ENCODE data around the gene HES5.

Gene HES5

DNA sequence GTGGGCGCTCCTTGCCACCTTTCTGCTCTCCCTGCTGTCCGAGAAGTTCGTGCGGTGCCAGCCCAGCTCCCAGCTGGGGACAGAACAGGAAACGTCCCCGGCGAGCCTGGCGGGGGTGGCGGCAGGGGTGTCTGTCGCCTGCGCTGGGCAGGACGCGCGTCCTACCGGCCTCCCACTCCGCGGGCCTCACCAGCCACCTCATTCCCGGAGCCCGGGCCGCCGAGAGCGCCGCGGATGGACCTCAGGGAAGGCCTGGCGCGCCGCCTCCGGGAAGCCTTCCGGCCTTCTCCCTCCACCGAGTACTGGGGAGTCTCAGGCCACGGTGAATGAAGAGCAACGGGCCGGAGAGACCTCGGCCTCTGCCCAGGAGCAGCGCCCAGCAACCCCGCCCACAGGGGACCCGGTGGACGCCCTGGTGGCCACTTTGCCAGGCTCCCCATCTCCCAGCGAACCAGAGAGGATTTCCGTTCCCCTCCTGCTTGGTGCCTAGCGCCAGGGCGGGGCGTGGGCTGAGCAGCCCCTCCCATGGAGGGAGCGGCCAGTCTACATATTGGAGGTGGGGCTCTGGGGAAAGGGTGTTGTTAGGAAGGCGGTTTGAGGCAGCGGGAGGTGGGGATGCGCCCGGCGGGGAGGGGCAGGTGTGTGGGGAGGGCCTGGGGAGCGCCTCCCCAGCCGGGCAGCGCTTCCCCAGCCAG, 16.6 kb upstream of the HES5 start:
- DNase-seq, result peak; percentile 72 to 86

DNA sequence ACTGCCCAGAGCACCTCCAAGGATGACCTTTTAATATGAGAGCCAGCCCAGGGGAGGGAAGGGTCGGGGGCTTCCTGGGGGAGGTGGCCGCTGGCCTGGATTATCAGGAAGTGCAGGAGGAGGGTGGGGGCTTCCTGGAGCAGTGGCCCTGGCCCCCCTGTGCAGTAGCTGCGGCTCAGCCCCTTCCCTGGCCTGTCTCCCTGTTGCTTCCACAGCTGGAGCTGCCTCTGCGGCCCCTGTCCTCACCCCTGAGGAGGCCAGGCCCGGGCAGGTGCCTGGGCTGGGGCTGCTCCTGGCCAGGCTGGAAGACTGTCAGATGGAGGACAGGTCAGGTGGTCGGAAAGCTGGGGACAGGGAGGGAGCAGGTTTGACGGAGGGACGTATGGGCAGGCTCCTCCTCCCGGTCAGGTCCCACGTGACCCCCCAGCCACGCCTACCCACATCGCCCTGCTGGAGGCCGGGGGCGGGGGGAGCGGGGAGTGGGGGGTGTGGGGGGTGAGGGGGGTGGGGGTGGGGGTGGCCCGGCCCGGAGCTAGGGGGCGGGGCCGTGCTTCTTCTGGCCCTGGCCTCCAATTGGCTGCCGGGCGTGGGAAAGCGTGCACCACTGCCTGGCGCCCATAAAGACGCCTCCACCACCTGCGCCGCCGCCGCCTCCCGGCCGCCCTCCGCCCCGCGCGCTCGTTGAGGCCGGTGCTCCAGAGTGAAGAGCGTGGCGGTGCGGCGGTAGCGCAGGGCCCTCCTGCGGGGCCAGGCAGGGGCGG, 15.9 kb upstream of the HES5 start:
- DNase-seq, result peak; percentile 93 to 96

DNA sequence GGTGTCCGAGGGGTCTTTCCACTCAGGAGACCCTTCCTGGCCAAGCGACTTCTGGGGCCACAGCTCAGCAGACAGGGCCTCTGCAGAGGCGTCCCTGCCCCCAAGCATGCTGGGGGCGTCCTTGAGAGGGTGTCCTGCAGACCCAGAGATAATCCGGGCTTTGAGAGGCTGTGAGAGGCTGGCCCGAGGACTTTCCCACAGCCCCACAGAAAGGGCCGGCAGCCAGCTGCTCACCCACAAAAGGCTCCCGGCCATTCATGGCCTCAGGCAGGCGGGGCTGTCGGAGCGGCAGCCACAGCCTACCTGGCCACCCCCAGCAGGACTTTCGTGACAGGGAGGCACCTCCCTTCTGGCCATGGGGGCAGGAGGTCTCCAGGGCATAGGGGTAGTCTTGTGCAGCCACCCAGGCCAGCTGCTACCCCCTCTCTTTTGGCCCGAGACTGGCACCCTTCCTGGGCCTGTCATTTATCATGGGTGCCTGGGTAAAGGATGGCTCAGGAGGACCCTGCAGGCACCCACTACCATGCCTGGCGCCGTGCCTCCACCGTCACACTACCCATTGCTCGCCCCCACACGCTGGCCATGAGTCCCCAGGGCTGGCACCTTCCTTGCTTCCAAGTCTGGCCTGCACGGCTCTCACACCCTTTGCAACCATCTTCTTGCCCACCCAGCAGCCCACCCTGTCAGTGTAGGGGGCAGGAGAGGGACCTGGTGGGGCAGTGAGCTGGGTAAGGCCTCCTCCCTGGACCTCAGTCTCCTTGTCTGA, 15.0 kb upstream of the HES5 start:
- DNase-seq, result no peak

DNA sequence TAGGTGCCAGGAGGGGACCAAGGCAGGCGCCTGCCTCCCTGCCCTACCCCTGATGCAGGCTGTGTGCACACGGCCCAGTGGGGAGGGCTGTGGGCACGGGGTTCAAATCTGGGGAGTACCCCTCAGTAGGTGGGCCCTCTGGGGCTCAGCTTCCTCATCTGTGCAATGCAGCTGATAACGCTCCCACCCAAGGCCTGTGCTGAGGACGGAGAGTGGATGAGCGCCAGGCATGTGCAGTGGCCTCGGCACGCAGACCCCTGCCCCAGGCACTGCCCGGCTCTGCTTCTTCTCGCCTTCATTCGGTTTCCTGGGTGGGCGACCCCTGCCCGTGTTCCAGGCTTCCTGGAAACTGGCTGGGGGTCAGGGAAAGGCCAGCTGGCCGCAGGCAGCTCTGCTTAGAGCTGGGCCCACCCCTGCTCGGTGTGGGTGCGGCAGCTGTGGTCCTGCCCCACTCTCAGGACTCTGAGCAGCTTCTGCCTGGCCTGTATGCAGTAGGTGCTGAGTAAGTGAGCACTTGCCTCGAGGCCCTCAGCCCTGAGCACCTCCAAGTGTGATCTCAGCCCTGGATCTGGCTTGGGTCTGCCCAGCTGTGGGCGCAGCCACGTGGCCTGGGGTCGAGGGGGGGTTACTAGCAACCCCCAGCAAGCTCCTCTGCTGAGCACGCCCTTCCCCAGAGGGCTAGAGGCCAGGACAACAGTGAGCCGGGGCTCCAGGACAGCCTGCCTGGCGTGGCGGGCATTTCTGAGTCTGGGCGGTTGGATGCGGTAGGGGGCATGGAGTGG, 14.2 kb upstream of the HES5 start:
- DNase-seq, result no peak

DNA sequence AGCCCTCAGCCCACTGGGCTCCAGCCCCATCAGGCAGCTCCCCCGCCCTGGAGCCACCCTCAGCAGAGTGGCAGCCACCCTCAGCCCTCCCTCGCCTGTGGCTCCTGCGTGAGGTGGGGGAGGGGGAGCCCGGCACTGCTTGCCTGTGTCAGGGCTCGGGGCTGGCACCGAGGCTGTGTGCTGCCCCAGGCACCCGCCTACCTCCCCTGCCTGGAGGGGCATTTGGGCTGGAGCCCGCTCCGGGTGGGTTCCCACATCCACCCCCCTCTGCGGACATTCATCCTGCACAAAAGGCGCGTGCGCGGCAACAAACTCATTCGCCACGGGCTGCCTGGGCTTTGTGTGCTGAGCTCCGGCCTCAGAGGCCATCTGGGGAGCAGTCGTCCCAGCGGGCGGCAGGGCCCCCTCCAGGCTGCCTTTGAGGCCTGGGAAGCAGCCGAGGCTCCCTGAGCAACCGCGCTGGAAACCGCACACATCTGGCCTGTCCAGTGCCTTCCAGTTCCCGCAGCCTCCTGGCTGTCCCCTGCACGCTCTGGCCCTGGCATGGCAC, 13.6 kb upstream of the HES5 start:
- DNase-seq, result peak; percentile 30 to 56

DNA sequence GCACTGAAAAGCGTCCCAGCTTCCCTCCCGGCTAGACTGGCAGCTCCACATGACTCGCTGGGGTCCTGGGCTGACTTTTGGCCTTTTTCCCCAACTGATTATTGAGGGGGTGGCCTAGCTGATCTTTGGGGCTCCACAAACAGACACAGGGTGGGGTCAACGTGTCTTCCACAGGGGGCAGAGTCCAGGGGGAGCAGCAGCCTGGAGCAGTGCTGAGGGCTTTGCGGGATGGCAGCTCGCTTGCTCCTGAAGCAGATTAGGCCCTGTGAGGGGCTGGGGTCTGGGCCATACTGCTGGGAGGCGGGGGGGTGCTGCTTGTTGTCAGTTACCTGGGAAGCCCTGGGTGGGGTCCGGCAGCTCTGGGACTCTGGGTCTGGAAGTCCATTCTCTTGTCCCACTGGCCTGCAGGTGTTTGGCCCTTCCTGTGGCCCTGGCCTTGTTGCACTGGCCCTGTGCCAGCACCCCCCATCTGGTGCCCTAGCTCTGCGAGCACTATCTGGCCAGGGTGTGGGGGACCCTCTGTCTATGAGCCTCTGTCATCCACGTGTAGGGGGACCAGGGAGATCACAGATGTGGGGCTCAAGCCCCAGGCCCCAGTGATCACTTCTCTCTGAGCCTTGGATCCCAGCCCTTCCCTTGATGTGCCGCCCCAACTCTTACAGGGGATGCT, 12.3 kb upstream of the HES5 start:
- no peak for DNase-seq

DNA sequence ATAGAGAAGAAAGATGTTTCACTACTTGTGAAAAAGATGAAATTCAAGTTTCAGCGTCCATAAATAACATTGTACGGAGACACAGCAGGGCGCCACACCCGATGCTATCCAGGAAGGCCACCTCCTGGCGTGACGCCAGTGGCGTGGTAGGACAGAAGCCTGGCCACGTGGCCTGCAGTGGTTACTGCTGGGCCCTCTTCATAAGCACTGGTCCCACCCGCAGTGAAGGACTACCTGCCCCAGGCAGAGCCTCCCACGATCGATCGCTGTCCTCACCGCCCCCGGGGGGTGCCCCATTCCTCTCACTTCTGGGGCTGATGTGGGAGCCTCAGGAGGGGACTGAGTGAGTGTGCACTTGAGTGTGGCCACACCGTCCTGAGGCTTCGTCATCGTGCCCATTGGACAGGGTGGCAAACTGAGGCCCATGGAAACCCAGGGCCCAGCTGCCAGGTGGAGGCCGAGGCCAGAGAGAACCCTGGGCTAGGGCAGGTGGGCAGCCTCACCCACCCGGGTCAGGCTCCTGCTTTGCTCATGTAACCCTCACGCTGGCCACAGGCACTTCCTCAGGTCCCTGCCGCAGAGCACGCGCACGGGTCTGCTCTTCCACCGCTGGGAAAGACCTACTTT, 11.7 kb upstream of the HES5 start:
- DNase-seq, result peak in 1 of 2 experiments; percentile 22

DNA sequence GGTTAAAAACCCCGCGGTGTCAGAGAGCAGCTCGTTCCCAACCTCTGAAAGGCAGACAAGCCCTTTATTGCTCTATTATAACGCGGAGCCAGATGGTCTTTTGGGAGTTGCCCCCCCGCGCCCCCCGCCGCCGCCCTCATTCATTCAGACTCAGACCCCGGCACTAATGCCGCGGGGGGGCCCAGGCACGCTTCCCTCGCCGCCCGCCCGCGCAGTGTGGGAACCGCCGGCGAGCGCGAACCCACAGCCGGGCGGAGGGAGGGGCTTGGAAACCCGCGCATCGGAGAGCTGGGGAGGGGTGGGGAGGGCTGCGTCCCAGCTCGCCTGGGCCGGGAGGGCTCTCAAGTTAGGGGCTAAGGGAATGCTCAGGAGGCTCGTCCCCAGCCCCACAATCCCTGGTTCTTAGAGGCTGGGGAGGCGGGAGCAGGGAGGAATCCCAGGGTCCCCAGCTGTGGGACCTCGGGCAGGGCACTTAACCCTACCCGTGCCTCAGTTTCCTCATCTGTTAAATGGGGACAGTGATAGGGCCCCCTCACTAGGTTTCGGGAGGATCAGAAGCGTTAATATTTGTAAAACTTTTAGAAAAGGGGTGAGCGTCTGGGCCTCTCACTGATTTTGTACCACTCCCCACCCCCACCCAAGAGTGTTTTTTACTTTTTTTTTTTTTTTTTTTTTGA, 10.9 kb upstream of the HES5 start:
- DNase-seq, result no peak

DNA sequence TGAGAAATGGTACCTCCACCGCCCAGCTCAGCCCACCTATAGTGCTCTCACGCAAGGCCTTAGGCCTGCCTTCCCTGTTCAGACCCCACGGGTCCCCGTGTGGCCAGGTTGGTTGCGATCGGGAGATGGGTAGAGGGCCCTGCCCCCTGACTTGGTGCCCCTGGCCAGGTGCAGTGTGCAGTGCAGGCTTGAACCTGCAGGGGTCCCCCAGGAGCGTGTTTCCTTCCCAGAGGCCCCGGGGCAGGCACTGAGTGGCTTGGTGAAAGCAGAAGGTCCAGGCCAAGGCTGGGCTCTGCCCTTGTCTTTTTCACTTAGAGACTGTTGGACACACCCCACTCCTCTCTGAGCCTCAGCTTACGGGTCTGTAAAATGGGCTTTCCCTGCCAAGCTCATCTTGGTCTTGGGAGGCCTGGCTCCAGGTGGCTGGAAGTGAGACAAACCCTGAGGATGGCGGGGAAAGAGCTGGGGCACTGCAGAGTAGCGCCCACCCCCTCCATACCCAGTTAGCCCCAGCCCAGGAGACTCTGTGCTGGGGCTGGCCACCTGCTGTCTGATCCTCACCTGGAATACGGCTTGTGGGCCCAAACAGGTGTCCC, 9.3 kb upstream of the HES5 start:
- DNase-seq, result no peak

DNA sequence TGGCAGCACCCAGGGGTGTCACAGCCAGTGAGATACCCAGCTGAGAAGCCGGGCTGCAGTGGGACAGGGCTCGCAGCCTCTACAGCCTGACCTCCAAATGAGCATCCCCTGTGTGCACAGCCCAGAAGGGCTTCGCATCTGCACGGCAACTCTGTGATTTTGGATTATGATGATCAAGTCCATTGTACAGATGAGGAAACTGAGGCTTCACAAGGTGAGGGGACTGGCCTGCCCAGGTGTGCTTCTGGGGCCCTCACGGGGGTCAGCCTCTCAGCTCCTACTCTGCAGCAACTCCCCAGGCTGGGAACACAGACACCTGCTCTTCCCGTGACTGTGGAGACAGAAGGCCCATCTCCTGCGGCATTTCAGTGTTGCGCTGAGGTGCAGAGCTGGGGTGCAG, 8.8 kb upstream of the HES5 start:
- DNase-seq, result no peak

DNA sequence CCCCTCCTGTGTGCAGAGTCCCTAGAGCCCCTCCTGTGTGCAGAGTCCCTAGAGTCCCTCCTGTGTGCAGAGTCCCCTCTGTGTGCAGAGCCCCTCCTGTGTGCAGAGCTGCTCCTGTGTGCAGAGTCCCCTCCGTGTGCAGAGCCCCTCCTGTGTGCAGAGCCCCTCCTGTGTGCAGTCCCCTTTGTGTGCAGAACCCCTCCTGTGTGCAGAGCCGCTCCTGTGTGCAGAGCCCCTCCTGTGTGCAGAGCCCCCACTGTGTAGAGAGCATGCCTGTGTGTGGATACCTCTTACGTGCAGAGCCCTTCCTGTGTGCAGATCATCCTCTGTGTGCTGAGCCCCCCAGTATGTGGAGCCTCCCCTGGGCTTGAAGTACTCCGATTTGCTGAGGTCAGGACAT, 8.3 kb upstream of the HES5 start:
- DNase-seq, result no peak

DNA sequence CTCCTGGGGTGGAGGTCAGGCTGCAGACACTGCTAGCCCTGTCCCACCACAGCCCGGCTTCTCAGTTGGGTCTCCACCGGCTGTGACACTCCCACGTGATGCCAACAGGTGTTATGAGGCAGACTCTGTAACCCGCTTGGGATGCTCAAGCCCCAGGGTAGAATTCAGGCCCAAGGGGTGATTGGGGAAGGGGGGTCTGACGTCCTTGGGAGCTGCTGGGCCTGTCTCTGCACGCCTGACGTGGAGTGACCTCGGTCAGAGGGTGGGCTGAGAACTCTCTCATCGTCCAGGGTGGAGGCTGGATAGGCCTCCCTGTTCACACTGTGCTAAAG, 7.7 kb upstream of the HES5 start:
- no peak for DNase-seq

DNA sequence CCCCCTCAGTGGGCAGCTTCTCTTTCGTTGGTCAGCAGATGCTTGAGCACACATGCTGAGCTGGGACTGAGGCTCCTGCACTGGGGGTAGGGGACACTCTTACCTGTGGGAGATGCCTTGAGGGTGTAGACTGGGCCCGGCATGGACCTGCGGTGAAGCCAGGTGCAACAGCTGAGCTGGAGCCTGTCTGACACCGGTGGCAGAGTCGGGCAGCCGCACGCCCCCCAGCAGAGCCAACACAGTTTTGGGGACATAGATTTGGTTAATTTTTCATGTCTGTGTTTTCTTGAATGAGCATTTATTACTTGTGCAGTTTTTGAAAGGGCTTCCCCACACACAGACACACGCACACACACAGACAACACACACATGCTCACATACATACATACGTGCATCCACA, 5.9 kb upstream of the HES5 start:
- no peak for DNase-seq

DNA sequence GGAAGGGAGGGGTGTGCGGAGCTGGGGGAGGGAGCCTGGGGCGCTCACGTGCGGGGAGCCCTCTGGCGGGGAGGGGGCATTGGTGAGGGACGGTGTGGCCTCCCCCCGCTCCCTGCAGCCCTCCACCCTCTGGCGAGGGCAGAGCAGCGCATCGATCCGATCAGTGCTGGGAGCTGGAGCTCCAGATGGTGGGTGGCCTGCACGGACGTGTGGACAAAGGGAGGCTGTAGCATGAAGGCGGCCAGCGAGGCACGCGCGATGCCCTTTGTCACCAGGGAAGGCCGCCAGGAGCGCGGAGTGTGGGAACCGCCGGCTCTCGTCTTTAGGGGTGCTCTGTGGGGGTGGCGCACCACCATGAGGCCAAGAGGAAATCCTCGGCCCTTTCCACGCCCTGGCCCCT, 5.4 kb upstream of the HES5 start:
- no peak for DNase-seq

DNA sequence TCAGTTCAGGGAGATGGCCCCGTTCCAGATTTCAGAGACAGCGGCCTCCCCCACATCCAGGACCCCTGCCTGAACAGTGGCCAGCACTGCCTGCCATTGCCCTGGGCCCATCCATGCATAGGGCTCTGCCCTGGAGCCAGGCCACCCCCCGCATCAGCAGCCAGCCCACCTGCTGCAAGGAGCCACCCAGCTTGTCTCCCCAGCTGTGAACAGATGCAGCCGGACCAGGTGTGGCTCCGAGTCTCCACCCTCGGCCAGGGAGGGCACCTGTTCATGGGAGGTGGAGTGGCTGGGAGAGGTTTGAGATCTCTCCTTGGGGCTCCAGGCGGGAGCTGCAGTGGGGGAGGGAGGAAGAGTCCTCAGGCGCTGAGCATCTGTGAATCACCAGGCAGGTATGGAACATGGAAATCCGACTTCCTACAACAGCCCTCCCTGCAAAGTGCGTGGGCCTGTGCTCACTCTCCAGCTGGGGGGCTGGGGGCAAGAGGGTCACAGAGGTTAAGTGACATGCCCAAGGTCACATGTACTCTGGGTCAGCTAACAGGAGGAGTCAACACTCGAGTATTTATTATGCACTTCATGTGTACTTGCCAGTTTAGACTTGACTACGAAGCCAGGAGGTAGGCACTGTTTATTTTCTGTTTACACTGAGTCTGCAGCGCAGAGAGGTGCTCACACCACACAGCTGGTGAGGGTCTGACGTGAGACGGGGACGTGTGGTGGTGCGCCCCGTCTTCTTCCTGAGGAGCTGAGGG, 4.8 kb upstream of the HES5 start:
- DNase-seq, result peak in 1 of 2 experiments; percentile 31

DNA sequence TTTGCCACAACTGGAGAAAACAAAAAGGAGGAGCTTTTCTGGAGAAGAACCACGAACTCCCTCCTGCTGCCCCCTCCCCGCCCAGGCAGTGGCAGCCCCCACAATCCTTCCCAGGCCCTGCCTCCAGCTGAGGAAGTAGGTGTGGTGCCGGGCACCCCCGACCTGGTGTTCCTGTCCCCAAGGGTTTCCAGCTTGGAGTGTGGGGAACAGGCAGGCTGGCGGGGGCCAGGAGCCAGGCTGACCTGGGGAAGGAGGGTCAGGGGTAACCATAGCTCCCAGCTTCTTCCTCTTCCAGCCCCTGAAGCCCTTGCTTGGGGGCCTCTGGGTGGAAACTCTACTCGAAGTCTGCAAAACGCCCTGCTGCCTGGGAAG, 4.2 kb upstream of the HES5 start:
- no peak for DNase-seq

DNA sequence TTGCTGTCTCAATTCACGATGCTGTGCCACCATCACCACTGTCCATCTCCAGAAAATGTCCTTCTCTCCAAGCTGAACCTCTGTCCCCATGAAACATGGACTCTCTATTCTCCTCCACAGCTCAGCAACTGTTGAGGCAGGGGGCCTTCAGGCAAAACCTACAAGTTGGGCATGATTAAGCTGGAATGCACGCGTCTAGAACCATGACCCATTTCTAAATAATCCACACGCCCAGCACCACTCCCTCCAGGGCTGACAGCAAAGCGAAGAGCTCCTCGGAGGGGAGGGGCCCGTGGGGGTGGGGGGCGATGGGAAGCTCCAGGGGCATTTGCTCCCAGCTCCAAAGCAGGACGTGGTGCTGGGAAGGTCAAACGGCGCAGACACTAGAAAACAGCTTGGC, 3.3 kb upstream of the HES5 start:
- no peak for DNase-seq

DNA sequence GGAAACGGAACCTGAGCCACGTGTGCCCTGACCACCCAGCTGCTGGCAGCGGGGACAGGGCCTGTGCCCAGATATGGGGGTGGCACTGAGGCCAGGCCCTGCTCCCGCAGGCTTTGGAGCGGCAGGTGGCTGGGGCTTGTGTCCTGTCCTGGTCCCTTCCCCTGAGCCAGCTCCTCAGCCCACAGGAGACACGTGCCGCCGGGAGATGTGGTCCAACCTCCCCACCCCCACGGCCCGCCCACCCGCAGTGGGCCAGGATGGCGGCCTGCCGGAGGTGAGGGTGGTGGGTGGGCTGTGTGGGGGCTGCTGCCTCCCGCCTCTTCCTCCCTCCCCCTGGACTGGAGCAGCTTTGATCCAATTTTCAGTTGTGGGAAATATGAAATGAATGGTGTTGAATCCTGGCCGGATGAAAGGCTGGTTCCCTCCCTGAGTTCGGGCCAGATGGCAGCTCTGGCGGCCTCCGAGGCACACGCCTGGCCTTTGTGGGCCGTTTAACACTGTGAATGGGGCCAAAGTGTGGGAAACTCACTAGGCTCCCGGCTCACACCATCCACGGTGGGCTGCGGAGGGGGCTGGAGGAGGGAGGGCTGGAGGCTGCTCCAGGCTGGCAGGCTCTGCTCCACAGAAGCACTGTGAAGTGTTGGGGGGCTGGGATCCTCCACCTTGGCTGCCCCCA, 2.6 kb upstream of the HES5 start:
- no peak for DNase-seq
